GM18868 (cell line): ENCODE results near the gene FOXK1.
"Not testable (repeated sequence)": the region's sequence is repeated elsewhere in the genome, so short reads cannot be mapped to it uniquely, and the experiment has no call there.

Experiments used
- ATAC-seq: cut with Tn5 transposase; IDR thresholded peaks from one replicate; pipeline ENCODE4 v1.9.1; 2021; ENCODE audit warnings: mild to moderate bottlenecking, moderate library complexity; ENCODE audit not compliant: unreplicated experiment

FOXK1 gene

DNA sequence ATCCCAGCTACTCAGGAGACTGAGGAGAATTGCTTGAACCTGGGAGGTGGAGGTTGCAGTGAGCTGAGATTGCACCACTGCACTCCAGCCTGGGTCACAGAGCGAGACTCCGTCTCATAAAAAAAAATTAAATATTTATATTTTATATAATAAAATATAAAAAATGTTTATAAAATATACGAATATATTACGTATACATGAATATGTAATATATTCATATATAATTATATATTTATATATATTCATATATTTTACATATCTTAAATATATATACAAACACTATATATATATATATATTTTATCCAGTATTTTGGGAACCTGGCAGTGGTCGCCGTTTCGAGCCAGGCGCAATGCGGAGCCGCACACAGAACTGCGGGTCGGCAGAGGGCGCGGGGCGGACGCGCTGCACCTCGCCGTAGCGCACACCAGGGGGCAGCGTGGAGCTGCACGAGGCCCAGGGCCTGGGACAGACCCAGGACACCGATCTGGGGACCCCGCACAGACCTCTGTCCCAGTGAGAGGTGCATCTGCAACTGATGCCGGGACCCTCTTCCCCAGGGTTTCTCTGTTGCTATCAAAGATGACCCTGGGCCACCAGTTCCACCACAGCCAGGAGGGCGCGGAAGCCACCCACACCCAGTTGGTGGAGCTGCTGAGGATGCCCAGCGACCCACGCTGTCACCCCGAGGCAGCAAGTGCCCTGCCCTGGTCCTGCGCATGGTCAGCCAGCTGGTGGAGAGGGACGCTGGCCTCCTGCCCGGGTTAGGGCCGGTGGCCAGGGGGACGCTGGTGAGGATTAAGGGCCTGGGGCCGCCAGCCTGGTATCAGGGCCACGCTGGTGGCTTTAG lies 116.0 kb downstream of the FOXK1 start:
- ATAC-seq: peak; percentile 83

DNA sequence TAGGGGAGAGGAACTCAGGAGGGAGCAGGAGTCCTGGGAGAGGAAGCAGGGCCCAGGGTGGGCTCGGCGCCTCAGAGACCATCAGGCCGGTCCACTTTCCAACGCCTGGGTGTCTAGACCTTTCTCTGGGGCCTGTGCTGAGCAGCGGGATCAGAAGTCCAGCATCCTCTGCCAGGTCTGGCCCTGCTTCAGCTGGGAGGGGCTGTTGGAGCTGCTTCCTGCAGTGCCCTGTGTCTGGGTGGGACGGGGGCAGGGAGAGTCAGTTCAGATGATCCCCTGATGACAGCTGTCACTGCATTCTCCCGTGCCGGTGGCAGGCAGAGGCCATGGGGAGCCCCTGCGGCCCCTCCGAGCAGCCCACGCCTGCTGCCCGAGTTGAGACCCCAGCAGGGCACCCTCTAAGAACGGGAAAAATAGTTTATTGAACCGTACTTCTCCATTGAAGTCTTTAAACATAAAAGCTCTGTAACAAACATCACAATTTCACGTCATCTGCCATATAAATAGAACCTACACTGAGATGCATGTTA lies 116.7 kb downstream of the FOXK1 start:
- ATAC-seq: no peak

GRCh38 chr7:4799508-4800268 lies 117.6 kb downstream of the FOXK1 start:
- ATAC-seq: no peak

DNA sequence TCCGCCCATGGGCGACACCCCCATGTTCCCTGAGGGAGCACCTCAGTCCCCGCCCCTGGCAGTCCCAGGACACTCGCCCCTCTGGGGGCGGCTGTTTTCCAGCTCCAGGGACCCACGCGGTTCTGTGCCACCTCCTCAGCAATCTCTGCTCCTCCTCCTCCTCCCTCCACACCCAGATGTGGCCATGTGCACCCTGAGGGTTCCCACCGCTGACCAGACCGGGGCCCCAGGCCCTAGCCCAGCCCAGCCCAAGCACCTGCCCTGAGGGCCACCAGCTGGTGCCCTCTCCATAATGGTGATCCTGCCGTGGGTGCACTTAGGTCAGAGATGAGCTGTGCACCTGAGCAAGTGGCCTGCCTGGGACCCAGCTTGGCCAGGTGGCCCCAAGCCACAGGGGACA lies 118.4 kb downstream of the FOXK1 start:
- ATAC-seq: no peak

GRCh38 chr7:4800926-4801838 lies 119.1 kb downstream of the FOXK1 start:
- no peak for ATAC-seq

GRCh38 chr7:4801839-4802231 lies 119.7 kb downstream of the FOXK1 start:
- no peak for ATAC-seq

DNA sequence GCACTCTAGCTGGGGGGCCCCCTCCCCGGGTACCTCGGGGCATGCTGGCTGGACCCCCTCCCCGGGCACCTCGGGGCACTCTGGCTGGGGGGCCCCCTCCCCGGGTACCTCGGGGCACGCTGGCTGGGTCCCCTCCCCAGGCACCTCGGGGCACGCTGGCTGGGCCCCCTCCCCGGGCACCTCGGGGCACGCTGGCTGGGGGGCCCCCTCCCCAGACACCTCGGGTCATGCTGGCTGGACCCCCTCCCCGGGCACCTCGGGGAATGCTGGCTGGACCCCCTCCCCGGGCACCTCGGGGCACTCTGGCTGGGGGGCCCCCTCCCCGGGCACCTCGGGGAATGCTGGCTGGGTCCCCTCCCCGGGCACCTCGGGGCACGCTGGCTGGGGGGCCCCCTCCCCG lies 120.5 kb downstream of the FOXK1 start:
- not testable (repeated sequence) for ATAC-seq

DNA sequence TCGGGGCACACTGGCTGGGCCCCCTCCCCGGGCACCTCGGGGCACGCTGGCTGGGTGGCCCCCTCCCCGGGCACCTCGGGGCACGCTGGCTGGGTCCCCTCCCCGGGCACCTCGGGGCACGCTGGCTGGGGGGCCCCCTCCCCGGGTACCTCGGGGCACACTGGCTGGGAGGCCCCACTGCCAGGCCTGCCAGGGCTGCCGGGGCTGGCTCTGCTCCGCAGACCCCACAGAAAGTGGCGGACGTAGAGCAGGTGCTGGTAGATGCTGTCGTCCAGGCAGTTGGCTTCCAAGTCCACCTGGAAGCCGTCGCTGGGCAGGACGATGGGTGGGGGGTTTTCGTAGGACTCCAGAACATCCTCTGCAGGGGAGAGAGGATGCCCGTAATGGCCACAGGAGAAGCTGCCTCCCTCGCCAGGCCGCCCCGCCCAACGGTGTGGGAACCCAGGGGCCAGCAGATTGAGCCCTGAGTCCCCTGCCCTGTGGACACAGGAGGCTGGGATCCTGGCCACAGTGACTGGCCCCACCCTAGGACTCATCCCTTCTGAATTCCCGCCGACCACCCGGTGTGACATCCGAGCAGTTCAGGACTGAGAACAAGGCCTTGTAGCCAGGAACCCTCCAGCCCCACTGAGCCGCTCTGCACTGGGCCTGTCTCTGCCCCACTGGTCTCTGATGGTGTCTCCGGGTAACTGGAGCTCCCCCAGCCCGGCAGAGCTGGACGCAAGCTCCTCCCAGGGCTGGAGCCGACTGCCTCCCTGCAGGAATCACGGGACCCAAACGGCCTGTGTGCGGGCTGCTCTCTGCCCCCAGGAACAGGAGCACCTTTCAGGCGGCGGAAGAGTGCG lies 121.5 kb downstream of the FOXK1 start:
- no peak for ATAC-seq

GRCh38 chr7:4805110-4805983 lies 123.3 kb downstream of the FOXK1 start:
- no peak for ATAC-seq

GRCh38 chr7:4805984-4806300 lies 123.8 kb downstream of the FOXK1 start:
- no peak for ATAC-seq

- no peak for ATAC-seq
These were observed 125.0 kb downstream of the FOXK1 start for GRCh38 chr7:4806983-4807597.

DNA sequence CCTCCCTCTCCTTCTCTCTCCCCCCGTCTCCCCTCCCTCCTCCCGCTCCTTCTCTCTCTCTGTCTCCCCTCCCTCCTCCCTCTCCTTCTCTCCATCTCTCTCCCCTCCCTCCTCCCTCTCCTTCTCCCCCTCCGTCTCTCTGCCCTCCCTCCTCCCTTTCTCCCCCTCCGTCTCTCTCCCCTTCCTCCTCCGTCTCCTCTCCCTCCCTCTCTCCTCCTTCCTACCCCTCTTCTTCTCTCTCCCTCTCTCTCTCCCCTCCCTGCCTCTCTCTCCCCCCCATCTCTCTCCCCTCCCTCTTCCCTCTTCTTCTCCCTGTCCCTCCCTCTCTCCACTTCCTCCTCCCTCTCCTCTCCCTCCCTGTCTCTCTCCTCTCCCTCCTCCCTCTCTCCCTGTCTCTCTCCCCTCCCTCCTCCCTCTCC lies 125.5 kb downstream of the FOXK1 start:
- ATAC-seq: no peak

DNA sequence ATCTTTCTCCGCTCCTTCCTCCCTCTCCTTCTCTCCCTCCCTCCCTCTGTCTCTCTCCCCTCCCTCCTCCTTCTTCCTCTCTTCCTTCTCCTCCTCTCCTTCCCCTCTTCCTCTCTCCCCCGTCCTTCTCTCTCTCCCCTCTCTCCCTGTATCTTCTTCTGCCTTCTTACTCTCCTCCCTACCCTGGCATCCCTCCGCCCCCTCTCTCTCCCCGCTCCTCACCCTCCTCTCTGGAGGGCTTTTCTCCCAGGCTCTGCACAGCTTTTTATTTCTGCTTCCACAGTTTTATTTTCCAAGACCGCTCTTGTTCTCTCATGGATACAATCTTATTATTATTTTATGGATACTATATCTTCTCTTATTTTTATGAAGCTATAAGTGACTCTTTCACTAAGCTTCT lies 125.9 kb downstream of the FOXK1 start:
- ATAC-seq: no peak

DNA sequence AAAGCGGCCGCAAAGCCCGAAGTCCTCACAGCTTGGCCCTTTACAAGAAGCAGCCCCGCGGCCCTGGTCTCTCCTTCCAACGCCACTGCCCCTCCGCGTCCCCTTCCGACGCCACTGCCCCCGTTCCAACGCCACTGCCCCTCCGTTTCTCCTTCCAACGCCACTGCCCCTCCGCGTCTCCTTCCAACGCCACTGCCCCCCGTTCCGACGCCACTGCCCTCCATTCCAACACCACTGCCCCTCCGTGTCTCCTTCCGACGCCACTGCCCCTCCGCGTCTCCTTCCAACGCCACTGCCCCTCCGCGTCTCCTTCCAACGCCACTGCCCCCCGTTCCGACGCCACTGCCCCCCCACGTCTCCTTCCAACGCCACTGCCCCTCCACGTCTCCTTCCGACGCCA lies 126.5 kb downstream of the FOXK1 start:
- no peak for ATAC-seq

DNA sequence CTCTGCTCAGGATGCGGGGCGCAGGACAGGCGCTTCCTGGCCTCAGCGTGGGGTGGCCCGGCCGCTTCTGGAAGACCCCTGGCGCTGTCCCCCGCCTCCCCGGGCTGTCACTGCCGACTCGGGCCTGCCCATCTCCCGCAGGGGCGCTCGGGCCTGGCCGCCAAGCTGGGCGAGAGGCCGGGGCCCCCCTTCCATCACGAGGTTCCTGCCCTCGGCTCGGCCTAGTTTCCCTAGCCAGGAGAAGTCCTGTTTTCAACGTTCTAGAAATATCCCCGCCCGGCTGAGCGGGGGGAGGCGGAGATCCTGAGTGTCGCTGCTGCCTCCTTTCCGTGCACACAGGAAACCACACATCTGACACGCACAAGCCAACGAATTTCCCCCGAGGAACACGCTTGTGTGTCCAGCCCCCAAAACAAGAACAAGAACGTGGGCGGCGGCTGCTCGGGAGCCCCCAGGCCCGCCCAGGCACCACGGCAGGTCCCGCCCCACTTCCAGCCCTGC lies 127.0 kb downstream of the FOXK1 start:
- no peak for ATAC-seq

- ATAC-seq: no peak
These were observed 127.6 kb downstream of the FOXK1 start for GRCh38 chr7:4809666-4810065.

DNA sequence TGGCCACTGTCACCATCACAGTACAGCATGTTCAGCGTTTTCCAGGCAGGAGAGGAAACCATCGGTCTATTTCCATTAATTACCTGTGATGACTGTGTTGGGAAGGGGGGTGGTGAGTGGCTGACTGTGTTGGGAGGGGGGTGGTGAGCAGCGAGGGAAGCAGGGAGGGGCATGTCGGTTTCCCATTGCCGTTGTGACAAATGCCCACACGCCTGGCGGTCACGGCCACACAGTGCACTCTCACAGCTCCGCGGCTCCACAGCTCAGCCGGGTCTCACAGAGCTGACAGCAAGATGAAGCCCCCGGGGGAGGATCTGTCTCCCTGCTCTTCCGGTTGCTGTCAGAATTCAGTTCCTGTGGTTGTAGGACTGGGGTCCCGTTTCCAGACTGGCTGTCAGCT lies 132.3 kb downstream of the FOXK1 start:
- no peak for ATAC-seq

DNA sequence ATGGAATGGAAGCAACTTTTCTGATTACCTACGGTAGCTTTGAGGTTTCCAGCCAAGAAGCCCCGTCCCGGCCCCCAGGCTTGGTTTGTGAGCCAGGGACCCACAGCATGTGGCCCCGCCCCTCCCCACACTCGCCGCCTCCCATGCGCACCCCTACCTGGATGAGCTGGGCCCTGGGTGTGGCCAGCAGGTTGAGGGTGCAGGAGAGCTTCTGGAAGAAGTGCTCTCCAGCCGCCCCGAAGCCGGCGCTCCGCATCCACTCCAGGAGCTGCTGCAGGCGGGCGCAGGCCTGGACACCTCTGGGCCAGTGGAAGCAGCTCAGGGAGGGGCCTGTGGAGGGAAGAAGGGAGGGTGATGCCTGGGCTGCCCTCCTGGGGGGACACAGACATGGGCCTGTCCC lies 133.0 kb downstream of the FOXK1 start:
- ATAC-seq: no peak
